Hepatocyte (in vitro differentiated cells): ENCODE results near the gene PAQR5.

Experiments
- EZH2 ChIP-seq: fragments of 200-600 bp; sonication (generic); IDR thresholded peaks from 2 replicates; pipeline ENCODE4 v1.6.1; 2016; ENCODE audit warnings: antibody characterized with exemption, mild to moderate bottlenecking, borderline replicate concordance
- EZH2phosphoT487 ChIP-seq: fragments of 200-600 bp; sonication (generic); IDR thresholded peaks from one replicate; pipeline ENCODE4 v1.6.1; 2018; ENCODE audit warnings: antibody characterized with exemption, mild to moderate bottlenecking, low read depth, moderate library complexity; ENCODE audit not compliant: unreplicated experiment, severe bottlenecking
- TF ChIP-seq, protein P1 (sequence below): fragments of 200-600 bp; sonication (generic); IDR thresholded peaks from 2 replicates; pipeline ENCODE4 v1.5.1; 2016; ENCODE audit warnings: antibody characterized with exemption, mild to moderate bottlenecking; ENCODE audit not compliant: poor library complexity

DNA sequence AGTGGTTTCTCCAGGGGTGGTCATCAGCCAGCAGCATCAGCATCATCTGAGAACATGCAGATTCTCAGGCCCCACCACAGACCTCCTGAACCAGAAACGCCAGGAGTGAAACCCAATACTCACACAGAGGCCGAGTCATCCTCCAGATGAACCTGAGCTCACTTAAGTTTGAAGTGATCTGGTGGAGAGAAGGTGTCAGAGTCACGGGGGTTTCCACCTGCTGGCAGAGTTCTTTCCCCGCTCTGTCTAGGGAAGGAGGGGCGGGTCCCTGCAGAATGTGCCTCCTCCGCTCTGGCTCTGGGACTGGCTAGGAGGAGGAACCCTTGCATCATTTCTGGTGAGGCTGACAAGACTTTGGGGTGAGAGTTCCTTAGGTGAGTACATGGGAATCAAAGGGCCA lies 102.1 kb downstream of the PAQR5 start:
- TF ChIP-seq, protein P1, sequence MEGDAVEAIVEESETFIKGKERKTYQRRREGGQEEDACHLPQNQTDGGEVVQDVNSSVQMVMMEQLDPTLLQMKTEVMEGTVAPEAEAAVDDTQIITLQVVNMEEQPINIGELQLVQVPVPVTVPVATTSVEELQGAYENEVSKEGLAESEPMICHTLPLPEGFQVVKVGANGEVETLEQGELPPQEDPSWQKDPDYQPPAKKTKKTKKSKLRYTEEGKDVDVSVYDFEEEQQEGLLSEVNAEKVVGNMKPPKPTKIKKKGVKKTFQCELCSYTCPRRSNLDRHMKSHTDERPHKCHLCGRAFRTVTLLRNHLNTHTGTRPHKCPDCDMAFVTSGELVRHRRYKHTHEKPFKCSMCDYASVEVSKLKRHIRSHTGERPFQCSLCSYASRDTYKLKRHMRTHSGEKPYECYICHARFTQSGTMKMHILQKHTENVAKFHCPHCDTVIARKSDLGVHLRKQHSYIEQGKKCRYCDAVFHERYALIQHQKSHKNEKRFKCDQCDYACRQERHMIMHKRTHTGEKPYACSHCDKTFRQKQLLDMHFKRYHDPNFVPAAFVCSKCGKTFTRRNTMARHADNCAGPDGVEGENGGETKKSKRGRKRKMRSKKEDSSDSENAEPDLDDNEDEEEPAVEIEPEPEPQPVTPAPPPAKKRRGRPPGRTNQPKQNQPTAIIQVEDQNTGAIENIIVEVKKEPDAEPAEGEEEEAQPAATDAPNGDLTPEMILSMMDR = no peak
- no peak for TF ChIP-seq EZH2phosphoT487
- TF ChIP-seq EZH2 = no peak
